A673 (cell line): Measurements from ENCODE around the gene GSDME.

Experiments
- CTCF ChIP-seq: fragments of 300-800, 200-600 bp; sonication (generic); conservative IDR thresholded peaks from 2 replicates; pipeline ENCODE4 v1.5.1; 2017; ENCODE audit warnings: low read depth, mild to moderate bottlenecking, antibody characterized with exemption, low read length, moderate library complexity, mixed read lengths
- EZH2 ChIP-seq: fragments of 200-600 bp; sonication (generic); IDR thresholded peaks from 2 replicates; pipeline ENCODE4 v1.6.1; 2017; ENCODE audit warnings: borderline replicate concordance, low read depth, mild to moderate bottlenecking, mixed read lengths, antibody characterized with exemption, low read length; ENCODE audit not compliant: poor library complexity, severe bottlenecking

GRCh38 chr7:24738577-24738976 is 18.7 kb downstream of the GSDME start:
- TF ChIP-seq EZH2 = no peak
- no peak for TF ChIP-seq CTCF
